HepG2 (cell line): Measurements from ENCODE around the gene GPR139.

ENCODE experiments used
- ATF7-NPFF ChIP-seq: sonication (generic); formaldehyde crosslinking; IDR thresholded peaks from 2 replicates; pipeline ENCODE4 v1.8.1; 2023; ENCODE audit warnings: mild to moderate bottlenecking, low read depth, missing genetic modification reagents, moderate library complexity
- CTCF ChIP-seq: sonication (generic); formaldehyde crosslinking; IDR thresholded peaks from 2 replicates; pipeline ENCODE4 v1.5.0; 2020; ENCODE audit warnings: mild to moderate bottlenecking, missing genetic modification reagents, moderate library complexity
- ERF ChIP-seq: IDR thresholded peaks from 2 replicates; pipeline ENCODE4 v1.6.1; 2018; ENCODE audit warnings: missing biosample characterization, missing genetic modification reagents
- IRF9 ChIP-seq: sonication (generic); formaldehyde crosslinking; IDR thresholded peaks from 2 replicates; pipeline ENCODE4 v1.8.0; 2022; ENCODE audit warnings: missing genetic modification reagents, mild to moderate bottlenecking, borderline replicate concordance
- JUND ChIP-seq: sonication (generic); formaldehyde crosslinking; IDR thresholded peaks from 2 replicates; pipeline ENCODE4 v1.8.0; 2022; ENCODE audit warnings: mild to moderate bottlenecking, missing genetic modification reagents
- KDM1A ChIP-seq: IDR thresholded peaks from 2 replicates; pipeline ENCODE4 v1.6.1; 2016; ENCODE audit warnings: missing compliant biosample characterization
- MBNL3 ChIP-seq: fragments of 250-450 bp; sonication (Bioruptor Pico); conservative IDR thresholded peaks from 2 replicates; pipeline ENCODE4 v1.8.0; 2022; ENCODE audit warnings: mild to moderate bottlenecking, inconsistent platforms
- NFYB ChIP-seq: sonication (generic); formaldehyde crosslinking; IDR thresholded peaks from 2 replicates; pipeline ENCODE4 v1.4.0; 2020; ENCODE audit warnings: missing genetic modification reagents
- POLR2A ChIP-seq, 2 experiments: IDR thresholded peaks; 2 replicates each; pipeline ENCODE4 v1.6.1; 2011; ENCODE audit warnings: low read depth in 2 of 2, low read length in 2 of 2, mild to moderate bottlenecking in 1 of 2, moderate library complexity in 1 of 2; ENCODE audit not compliant: insufficient read depth in 1 of 2
- RAD51 ChIP-seq: fragments of 450-650 bp; IDR thresholded peaks from 2 replicates; pipeline ENCODE4 v1.6.1; 2016; ENCODE audit warnings: borderline replicate concordance
- RNF2 ChIP-seq: fragments of 450-650 bp; conservative IDR thresholded peaks from 2 replicates; pipeline ENCODE4 v1.6.1; 2016; ENCODE audit warnings: low read depth
- TAF1 ChIP-seq: sonication (generic); formaldehyde crosslinking; IDR thresholded peaks from 2 replicates; pipeline ENCODE4 v1.4.0; 2020; ENCODE audit warnings: missing genetic modification reagents
- USF2 ChIP-seq, 2 experiments: sonication (generic) in 1 of 2; formaldehyde crosslinking in 1 of 2; IDR thresholded peaks; 2 replicates each; pipeline versions ENCODE4 v1.5.1 to v1.6.1; 2011 to 2020; ENCODE audit warnings: borderline replicate concordance in 1 of 2, low read depth in 1 of 2, low read length in 1 of 2, mild to moderate bottlenecking in 1 of 2, missing genetic modification reagents in 1 of 2, moderate library complexity in 1 of 2
- ZNF333 ChIP-seq: sonication (generic); formaldehyde crosslinking; IDR thresholded peaks from 2 replicates; pipeline ENCODE4 v1.4.0; 2020; ENCODE audit warnings: mild to moderate bottlenecking, missing genetic modification reagents, borderline replicate concordance

GRCh38 chr16:20020083-20020482, 53.6 kb downstream of the GPR139 start:
- TF ChIP-seq CTCF (CRISPR knock-in tag), result no peak
- TF ChIP-seq POLR2A (IDR thresholded peaks at IDR 0.05; ENCODE audit: insufficient read depth in 1 of 2, low read depth in 2 of 2, low read length in 2 of 2), result no peak
- TF ChIP-seq IRF9 (CRISPR knock-in tag), result no peak
- TF ChIP-seq ZNF333 (CRISPR knock-in tag), result no peak
- no peak for TF ChIP-seq MBNL3 (CRISPR knock-in tag)
- TF ChIP-seq NFYB (CRISPR knock-in tag), result no peak
- no peak for TF ChIP-seq JUND (CRISPR knock-in tag)
- no peak for TF ChIP-seq TAF1 (CRISPR knock-in tag)
- no peak for TF ChIP-seq RNF2
- no peak for TF ChIP-seq ERF
- TF ChIP-seq RAD51, result no peak
- no peak for TF ChIP-seq USF2 (IDR thresholded peaks at IDR 0.05; ENCODE audit: low read depth, low read length)
- no peak for TF ChIP-seq USF2 (CRISPR knock-in tag; IDR thresholded peaks at IDR 0.05; ENCODE audit: borderline replicate concordance)
- TF ChIP-seq ATF7-NPFF (CRISPR knock-in tag), result no peak
- no peak for TF ChIP-seq KDM1A (CRISPR knock-in tag)
